ENCODE results near the gene HMGCR.
"Not testable (repeated sequence)": the region's sequence is repeated elsewhere in the genome, so short reads cannot be mapped to it uniquely, and the experiment has no call there.

HMGCR gene

DNA sequence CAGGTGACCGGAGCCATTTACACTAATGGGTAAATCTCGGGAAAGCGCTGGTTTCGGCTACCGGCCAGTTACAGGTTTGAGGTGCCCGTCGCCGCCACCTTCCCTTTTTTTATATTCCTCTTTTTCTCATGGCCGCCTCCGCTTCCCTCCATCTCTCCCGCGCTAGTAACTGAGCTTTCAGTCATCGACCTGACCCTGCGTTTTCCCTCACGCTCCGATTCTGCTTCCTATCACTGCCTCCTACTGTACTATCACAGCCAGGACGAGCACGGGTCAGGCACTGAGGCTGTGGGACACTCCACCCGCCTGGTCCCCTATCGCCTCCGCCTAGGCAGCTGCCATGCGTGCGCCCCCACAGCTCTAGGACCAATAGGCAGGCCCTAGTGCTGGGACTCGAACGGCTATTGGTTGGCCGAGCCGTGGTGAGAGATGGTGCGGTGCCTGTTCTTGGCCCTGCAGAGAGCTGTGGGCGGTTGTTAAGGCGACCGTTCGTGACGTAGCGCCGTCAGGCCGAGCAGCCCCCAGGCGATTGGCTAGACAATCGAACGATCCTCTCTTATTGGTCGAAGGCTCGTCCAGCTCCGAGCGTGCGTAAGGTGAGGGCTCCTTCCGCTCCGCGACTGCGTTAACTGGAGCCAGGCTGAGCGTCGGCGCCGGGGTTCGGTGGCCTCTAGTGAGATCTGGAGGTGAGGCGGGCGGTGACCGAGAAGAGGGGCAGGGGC lies at the start of gene HMGCR:
Gene HMGCR, plus strand, starts transcription at position 606 of the 722 bp plus-strand sequence. CDS start 5,386 bp downstream, outside the sequence.
- peak within 1 kb of the TSS; percentile 32 for H3K27ac ChIP-seq (ENCODE audit: low read length)
- peak within 1 kb of the TSS; percentile 86 for H3K4me3 ChIP-seq (ENCODE audit: low read length)
- H3K36me3 ChIP-seq (ENCODE audit: insufficient read depth, low read depth, low read length) = peaks cover 18% of the 10 kb centered on the region
- peaks cover 12% of the 10 kb centered on the region; the same call in 1 of the 2 replicates for H3K4me1 ChIP-seq (ENCODE audit: insufficient read depth, low read length)
- H3K9me3 ChIP-seq (ENCODE audit: insufficient read depth, low read depth, low read length) = no peaks in the 10 kb centered on the region
- no peaks in the 10 kb centered on the region for H3K27me3 ChIP-seq (ENCODE audit: insufficient read depth, low read length)
- H3K9ac ChIP-seq (ENCODE audit: low read depth, low read length) = peak within 1 kb of the TSS; percentile 91

DNA sequence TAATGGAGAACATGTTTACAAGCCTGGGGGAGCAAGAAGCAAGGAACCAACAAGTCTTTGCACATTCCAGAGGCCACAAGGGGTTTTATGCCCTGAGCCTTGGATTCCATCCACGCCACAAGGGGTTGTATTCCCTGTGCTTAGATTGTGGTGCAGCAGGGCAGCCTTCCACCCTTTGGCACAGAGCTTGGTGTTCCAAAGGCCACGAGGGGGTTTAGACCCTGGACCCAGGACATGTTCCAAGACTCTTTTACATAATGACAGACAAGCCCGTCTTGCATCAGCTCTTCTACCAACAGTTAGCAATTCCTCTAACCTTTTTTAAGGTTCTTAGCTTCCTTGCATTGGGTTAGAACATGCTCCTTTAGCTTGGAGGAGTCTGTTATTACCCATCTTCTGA lies 45.2 kb upstream of the HMGCR start:
- not testable (repeated sequence) for H3K27ac ChIP-seq (ENCODE audit: low read length); H3K9me3 ChIP-seq (ENCODE audit: insufficient read depth, low read depth, low read length); H3K9ac ChIP-seq (ENCODE audit: low read depth, low read length); H3K36me3 ChIP-seq (ENCODE audit: insufficient read depth, low read depth, low read length); H3K27me3 ChIP-seq (ENCODE audit: insufficient read depth, low read length); H3K4me1 ChIP-seq (ENCODE audit: insufficient read depth, low read length); H3K4me3 ChIP-seq (ENCODE audit: low read length)

DNA sequence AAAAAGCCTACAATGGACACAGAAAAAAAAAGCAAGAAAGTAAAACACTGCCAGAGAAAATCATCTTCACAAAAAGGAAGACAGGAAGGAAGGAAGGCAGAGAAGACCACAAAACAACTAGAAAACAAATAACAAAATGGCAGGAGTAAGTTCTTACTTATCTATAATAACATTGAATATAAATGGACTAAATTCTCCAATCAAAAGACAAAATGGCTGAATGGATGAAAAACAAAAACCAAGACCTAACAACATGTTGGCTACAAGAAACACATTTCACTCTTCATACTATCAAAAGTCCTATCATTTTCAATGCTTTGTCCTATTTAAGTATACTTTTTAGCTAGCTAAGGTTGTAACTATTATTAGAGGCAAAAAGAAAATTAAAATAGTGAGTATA lies 36.9 kb upstream of the HMGCR start:
- Histone ChIP-seq H3K9ac (ENCODE audit: low read depth, low read length) (no peak overlapping the region), H3K36me3 (ENCODE audit: insufficient read depth, low read depth, low read length) (no peaks in the 10 kb centered on the region), H3K4me3 (ENCODE audit: low read length) (no peak overlapping the region), H3K27me3 (ENCODE audit: insufficient read depth, low read length) (no peaks in the 10 kb centered on the region), H3K4me1 (ENCODE audit: insufficient read depth, low read length) (no peaks in the 10 kb centered on the region), H3K9me3 (ENCODE audit: insufficient read depth, low read depth, low read length) (peaks cover 18% of the 10 kb centered on the region), H3K27ac (ENCODE audit: low read length) (no peak overlapping the region)

DNA sequence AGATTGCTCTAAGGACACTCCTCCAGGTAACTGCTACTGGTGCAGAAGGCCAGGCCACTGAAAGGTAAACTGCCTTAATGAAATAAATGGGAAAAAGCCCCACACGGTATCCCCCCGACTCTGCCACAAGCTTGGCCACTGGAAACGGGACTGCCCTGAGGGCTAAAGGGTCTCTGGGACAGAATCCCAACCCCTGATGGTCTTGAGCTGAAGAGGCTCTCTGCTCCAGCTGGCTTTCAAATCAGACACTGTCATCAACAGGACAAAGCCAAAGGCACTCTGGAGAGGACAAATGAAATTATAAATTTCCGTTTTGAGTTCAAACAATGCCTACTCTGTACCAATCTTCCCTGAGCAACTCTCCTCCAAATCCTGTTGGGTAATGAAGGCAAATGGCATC lies 33.6 kb upstream of the HMGCR start:
- Histone ChIP-seq H3K9ac (ENCODE audit: low read depth, low read length) (no peak overlapping the region), H3K27ac (ENCODE audit: low read length) (no peak overlapping the region), H3K4me3 (ENCODE audit: low read length) (no peak overlapping the region), H3K27me3 (ENCODE audit: insufficient read depth, low read length) (no peaks in the 10 kb centered on the region), H3K9me3 (ENCODE audit: insufficient read depth, low read depth, low read length) (peaks cover 7% of the 10 kb centered on the region), H3K36me3 (ENCODE audit: insufficient read depth, low read depth, low read length) (no peaks in the 10 kb centered on the region), H3K4me1 (ENCODE audit: insufficient read depth, low read length) (no peaks in the 10 kb centered on the region)

DNA sequence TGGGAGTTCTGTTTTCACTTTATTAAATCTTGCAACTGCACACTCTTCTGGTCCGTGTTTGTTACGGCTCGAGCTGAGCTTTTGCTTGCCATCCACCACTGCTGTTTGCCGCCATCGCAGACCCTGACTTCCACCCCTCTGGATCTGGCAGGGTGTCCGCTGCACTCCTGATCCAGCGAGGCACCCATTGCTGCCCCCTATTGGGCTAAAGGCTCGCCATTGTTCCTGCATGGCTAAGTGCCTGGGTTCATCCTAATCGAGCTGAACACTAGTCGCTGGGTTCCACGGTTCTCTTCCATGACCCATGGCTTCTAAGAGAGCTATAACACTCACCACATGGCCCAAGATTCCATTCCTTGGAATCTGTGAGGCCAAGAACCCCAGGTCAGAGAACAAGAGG lies 32.5 kb upstream of the HMGCR start:
- H3K27ac ChIP-seq (ENCODE audit: low read length); H3K27me3 ChIP-seq (ENCODE audit: insufficient read depth, low read length); H3K9ac ChIP-seq (ENCODE audit: low read depth, low read length); H3K36me3 ChIP-seq (ENCODE audit: insufficient read depth, low read depth, low read length); H3K4me3 ChIP-seq (ENCODE audit: low read length); H3K4me1 ChIP-seq (ENCODE audit: insufficient read depth, low read length); H3K9me3 ChIP-seq (ENCODE audit: insufficient read depth, low read depth, low read length): not testable (repeated sequence)

DNA sequence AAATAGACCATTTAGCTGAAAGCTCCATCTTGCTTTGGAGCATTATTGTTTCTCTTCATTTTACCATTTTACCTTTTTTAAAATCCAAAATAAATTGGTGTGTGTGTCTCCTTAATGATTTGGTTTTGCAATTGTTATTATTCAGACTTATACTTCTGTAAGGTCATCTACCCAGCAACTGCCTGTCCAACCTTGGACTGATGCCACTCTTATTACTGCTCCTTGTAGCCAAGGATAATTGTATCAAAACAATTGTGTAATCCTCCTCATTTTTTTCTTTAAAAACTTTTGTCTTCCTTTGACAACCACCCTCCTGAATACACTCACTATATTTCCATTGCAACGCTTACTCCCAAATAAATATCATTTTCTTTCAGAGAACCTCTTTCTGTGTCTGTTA lies 30.3 kb upstream of the HMGCR start:
- Histone ChIP-seq H3K4me1 (ENCODE audit: insufficient read depth, low read length) (no peaks in the 10 kb centered on the region), H3K9me3 (ENCODE audit: insufficient read depth, low read depth, low read length) (no peaks in the 10 kb centered on the region), H3K27me3 (ENCODE audit: insufficient read depth, low read length) (no peaks in the 10 kb centered on the region), H3K36me3 (ENCODE audit: insufficient read depth, low read depth, low read length) (no peaks in the 10 kb centered on the region), H3K9ac (ENCODE audit: low read depth, low read length) (no peak overlapping the region), H3K27ac (ENCODE audit: low read length) (no peak overlapping the region), H3K4me3 (ENCODE audit: low read length) (no peak overlapping the region)

DNA sequence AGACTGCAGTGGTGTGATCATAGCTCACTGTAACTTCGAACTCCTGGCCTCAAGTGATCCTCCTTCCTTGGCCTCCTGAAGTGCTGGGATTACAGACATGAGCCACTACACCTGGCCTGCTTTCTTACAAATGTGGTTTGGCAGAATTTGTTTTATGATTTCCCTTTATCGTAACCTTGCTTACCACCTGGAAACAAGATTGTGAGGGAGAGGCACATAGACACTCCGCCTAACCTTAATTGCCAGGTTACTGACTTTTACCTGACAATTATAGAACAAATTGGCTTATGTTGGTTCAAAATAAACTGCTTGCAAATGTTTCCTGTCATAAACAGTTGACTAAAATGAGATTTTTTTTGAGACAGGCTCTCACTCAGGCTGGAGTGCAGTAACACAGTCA lies 26.8 kb upstream of the HMGCR start:
- Histone ChIP-seq H3K4me3 (ENCODE audit: low read length) (no peak overlapping the region), H3K36me3 (ENCODE audit: insufficient read depth, low read depth, low read length) (no peaks in the 10 kb centered on the region), H3K4me1 (ENCODE audit: insufficient read depth, low read length) (no peaks in the 10 kb centered on the region), H3K9me3 (ENCODE audit: insufficient read depth, low read depth, low read length) (no peaks in the 10 kb centered on the region), H3K27me3 (ENCODE audit: insufficient read depth, low read length) (no peaks in the 10 kb centered on the region), H3K9ac (ENCODE audit: low read depth, low read length) (no peak overlapping the region), H3K27ac (ENCODE audit: low read length) (no peak overlapping the region)

DNA sequence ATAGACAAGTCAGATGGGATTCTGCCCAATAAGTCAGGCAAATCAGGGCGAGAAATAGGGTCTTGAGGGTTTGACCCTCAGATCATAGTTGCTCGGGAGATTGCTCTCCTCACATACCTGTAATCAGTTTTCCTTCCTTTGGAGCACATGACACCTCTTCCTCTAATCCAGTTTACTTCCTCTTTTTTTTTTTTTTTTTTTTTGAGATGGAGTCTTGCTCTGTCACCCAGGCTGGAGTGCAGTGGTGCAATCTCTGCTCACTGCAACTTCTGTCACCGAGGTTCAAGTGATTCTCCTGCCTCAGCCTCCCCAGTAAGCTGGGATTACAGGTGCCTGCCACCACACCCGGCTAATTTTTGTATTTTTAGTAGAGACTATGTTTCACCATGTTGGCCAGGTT lies 17.9 kb upstream of the HMGCR start:
- H3K9me3 ChIP-seq (ENCODE audit: insufficient read depth, low read depth, low read length); H3K36me3 ChIP-seq (ENCODE audit: insufficient read depth, low read depth, low read length); H3K9ac ChIP-seq (ENCODE audit: low read depth, low read length); H3K4me1 ChIP-seq (ENCODE audit: insufficient read depth, low read length); H3K27me3 ChIP-seq (ENCODE audit: insufficient read depth, low read length); H3K27ac ChIP-seq (ENCODE audit: low read length); H3K4me3 ChIP-seq (ENCODE audit: low read length): not testable (repeated sequence)

DNA sequence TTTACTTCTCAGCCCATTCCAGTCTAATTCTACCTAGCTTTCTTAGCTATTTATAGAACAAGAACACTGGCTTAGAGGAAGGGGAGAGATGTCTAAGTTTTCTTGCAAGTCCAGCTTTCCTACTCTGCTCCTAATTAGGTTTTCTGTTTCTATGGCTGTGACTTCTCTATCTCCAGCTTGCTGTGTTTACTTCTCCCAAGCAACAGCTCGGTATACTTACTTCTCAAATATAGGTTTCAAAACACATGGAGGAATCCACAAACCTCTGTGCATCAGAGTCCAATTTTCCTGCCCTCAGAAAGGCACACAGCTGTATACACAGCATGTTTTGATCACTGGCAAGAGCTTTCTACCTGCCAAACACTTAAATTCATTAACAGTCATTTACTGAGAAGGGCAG lies 17.4 kb upstream of the HMGCR start:
- H3K27me3 ChIP-seq (ENCODE audit: insufficient read depth, low read length) = no peaks in the 10 kb centered on the region
- peaks cover 9% of the 10 kb centered on the region; the same call in 1 of the 2 replicates for H3K4me1 ChIP-seq (ENCODE audit: insufficient read depth, low read length)
- H3K27ac ChIP-seq (ENCODE audit: low read length) = no peak overlapping the region
- no peak overlapping the region for H3K4me3 ChIP-seq (ENCODE audit: low read length)
- no peaks in the 10 kb centered on the region for H3K9me3 ChIP-seq (ENCODE audit: insufficient read depth, low read depth, low read length)
- no peak overlapping the region for H3K9ac ChIP-seq (ENCODE audit: low read depth, low read length)
- no peaks in the 10 kb centered on the region for H3K36me3 ChIP-seq (ENCODE audit: insufficient read depth, low read depth, low read length)

DNA sequence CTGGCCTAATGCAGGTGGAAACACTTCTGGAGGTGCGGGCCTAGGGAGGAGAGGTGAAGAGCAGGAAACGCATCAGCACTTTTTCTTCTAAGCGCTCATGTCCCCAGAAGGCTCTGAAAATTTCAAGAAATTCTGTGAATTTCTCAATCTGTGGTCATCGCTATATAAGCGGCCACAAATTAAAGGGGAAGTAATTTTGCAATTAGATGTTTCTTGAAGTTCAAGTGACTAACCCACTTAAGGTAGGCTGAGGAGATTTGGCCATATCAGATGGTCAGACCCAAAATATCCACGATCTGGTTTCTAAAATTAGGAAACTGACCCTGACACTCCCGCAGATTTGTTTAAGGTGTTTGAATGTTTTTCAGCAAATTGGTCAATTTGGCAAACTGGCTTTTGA lies 16.6 kb upstream of the HMGCR start:
- Histone ChIP-seq H3K36me3 (ENCODE audit: insufficient read depth, low read depth, low read length) (no peaks in the 10 kb centered on the region), H3K27ac (ENCODE audit: low read length) (no peak overlapping the region), H3K9ac (ENCODE audit: low read depth, low read length) (peak overlapping the region; percentile 0; the same call in 1 of the 2 replicates), H3K4me3 (ENCODE audit: low read length) (no peak overlapping the region), H3K27me3 (ENCODE audit: insufficient read depth, low read length) (no peaks in the 10 kb centered on the region), H3K4me1 (ENCODE audit: insufficient read depth, low read length) (peaks cover 9% of the 10 kb centered on the region; the same call in 1 of the 2 replicates), H3K9me3 (ENCODE audit: insufficient read depth, low read depth, low read length) (no peaks in the 10 kb centered on the region)

DNA sequence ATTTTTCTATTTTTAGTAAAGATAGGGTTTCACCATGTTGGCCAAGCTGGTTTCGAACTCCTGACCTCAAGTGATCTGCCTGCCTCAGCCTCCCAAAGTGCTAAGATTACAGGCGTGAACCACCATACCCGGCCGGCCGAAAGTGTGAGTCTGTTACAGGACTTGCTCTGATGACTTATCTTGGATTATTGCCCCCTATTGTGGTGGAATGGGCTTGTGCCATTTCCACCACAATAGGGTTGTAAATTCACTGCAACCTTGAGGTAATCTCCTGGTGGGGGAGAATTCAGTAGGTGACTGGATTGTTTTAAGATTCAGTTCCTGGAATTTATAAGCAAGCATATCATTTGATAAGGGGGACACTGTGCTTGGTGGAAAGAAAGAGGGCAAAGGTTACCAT lies 15.0 kb upstream of the HMGCR start:
- no peak overlapping the region for H3K27ac ChIP-seq (ENCODE audit: low read length)

DNA sequence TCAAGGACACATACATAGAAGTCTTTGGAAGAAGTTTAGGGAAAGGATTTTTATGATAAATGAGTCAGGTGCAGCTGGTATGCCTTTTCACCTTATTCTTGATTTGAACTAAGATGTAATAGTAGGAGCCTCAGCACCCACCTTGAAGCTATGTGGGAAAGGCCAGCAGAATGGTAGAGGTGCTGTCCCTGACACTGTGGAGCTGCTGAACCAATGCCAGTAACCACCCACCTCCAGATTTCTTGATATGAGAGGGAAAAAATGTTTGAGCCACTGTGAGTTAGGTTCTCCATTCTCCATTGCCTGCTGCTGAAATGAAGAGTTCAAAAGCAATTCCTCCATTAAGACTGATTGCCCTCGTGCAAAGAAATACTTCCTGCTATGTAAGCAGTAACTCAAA lies 12.2 kb upstream of the HMGCR start:
- H3K4me3 ChIP-seq (ENCODE audit: low read length) = no peak overlapping the region
- no peaks in the 10 kb centered on the region for H3K27me3 ChIP-seq (ENCODE audit: insufficient read depth, low read length)
- no peak overlapping the region for H3K27ac ChIP-seq (ENCODE audit: low read length)
- no peak overlapping the region for H3K9ac ChIP-seq (ENCODE audit: low read depth, low read length)
- H3K9me3 ChIP-seq (ENCODE audit: insufficient read depth, low read depth, low read length) = no peaks in the 10 kb centered on the region
- H3K36me3 ChIP-seq (ENCODE audit: insufficient read depth, low read depth, low read length) = no peaks in the 10 kb centered on the region
- peaks cover 9% of the 10 kb centered on the region; the same call in 1 of the 2 replicates for H3K4me1 ChIP-seq (ENCODE audit: insufficient read depth, low read length)

More for the DNA sequence above, 15.0 kb upstream of the HMGCR start:
- peaks cover 9% of the 10 kb centered on the region; the same call in 1 of the 2 replicates for H3K4me1 ChIP-seq (ENCODE audit: insufficient read depth, low read length)
- no peaks in the 10 kb centered on the region for H3K36me3 ChIP-seq (ENCODE audit: insufficient read depth, low read depth, low read length)
- no peaks in the 10 kb centered on the region for H3K27me3 ChIP-seq (ENCODE audit: insufficient read depth, low read length)
- H3K9ac ChIP-seq (ENCODE audit: low read depth, low read length) = no peak overlapping the region
- no peaks in the 10 kb centered on the region for H3K9me3 ChIP-seq (ENCODE audit: insufficient read depth, low read depth, low read length)
- no peak overlapping the region for H3K4me3 ChIP-seq (ENCODE audit: low read length)
